OCI-LY1 (cell line): Measurements from ENCODE around the gene YTHDF2.

Experiments used
- CTCF ChIP-seq: fragments of 200-600 bp; sonication (generic), shearing (Covaris generic); IDR thresholded peaks from 2 replicates; pipeline ENCODE4 v1.5.1; 2017; ENCODE audit warnings: mild to moderate bottlenecking, antibody characterized with exemption, low read length, moderate library complexity, mixed read lengths
- EZH2 ChIP-seq: fragments of 200-600 bp; sonication (generic), shearing (Covaris generic); IDR thresholded peaks from 2 replicates; pipeline ENCODE4 v1.8.0; 2017; ENCODE audit warnings: borderline replicate concordance, mixed run types, mild to moderate bottlenecking, antibody characterized with exemption, low read length, moderate library complexity, mixed read lengths

- TF ChIP-seq CTCF = no peak
- TF ChIP-seq EZH2 = no peak
These were observed 18.6 kb upstream of the YTHDF2 start for GRCh38 chr1:28718166-28718565.
